ENCODE results near the gene SFTA2. TPM values are rescaled to one million over a fixed set of nuclear protein-coding genes. Genes with fewer than 3 reads are reported as not detected.

SFTA2 gene
- total and polyA plus RNA-seq, 2 of the 8 experiments (the other 6 are each of a cell fraction or from before 2014, with no cell fraction given): not detected

- TF ChIP-seq TBP (IDR thresholded peaks at IDR 0.05; ENCODE audit: low read depth, low read length) (0 out of 2 replicates have a peak, but pooled peaks have one; percentile 11), SAP30 (IDR thresholded peaks at IDR 0.05; ENCODE audit: insufficient read depth, insufficient replicate concordance, low read length) (peak; percentile 22), POLR2AphosphoS5 (IDR thresholded peaks at IDR 0.05; ENCODE audit: low read depth, low read length) (0 out of 2 replicates have a peak, but pooled peaks have one; percentile 13)
Measured at GRCh38 chr6:30882759-30883684, 48.9 kb downstream of the SFTA2 start (continued).
